ENCODE measurements around the gene SLC35B2. TPM values are rescaled to one million over a fixed set of nuclear protein-coding genes. Genes with fewer than 3 reads are reported as not detected.
A peak's percentile ranks its signal among the peaks of the same experiment; 100 is the strongest.

The SLC35B2 gene
- total and polyA plus RNA-seq, 9 of the 15 experiments (the other 6 are each of a cell fraction or from before 2014, with no cell fraction given) = 14.5 to 59.1 (median 47.1) TPM

- TF ChIP-seq ZBTB40 (IDR thresholded peaks at IDR 0.05) (peak; percentile 66; the same call in 1 of the 2 replicates), ZBTB40 (CRISPR knock-in tag; IDR thresholded peaks at IDR 0.05) (no peak), SMARCE1 (IDR thresholded peaks at IDR 0.05) (peak; percentile 72), ZNF24 (IDR thresholded peaks at IDR 0.05) (peak; percentile 100), MIER1 (IDR thresholded peaks at IDR 0.05; ENCODE audit: low read depth) (0 out of 2 replicates have a peak, but pooled peaks have one; percentile 61), ZEB2 (IDR thresholded peaks at IDR 0.05) (no peak), HCFC1 (IDR thresholded peaks at IDR 0.05; ENCODE audit: low read depth, low read length) (0 out of 2 replicates have a peak, but pooled peaks have one; percentile 25), MTA2 (IDR thresholded peaks at IDR 0.05; ENCODE audit: low read depth) (peak; percentile 40; the same call in 1 of the 2 replicates), FOSL1 (tag; conservative IDR thresholded peaks at IDR 0.05) (peak; percentile 69), ZNF121 (CRISPR knock-in tag; conservative IDR thresholded peaks at IDR 0.05) (peak; percentile 72), NBN (IDR thresholded peaks at IDR 0.05; ENCODE audit: low read depth) (peak; percentile 79; the same call in 1 of the 2 replicates), ZNF707 (CRISPR knock-in tag; conservative IDR thresholded peaks at IDR 0.05) (no peak), DDX20 (tag; IDR thresholded peaks at IDR 0.05; ENCODE audit: low read depth) (no peak), LARP7 (IDR thresholded peaks at IDR 0.05) (peak; percentile 93), ZNF512 (tag; IDR thresholded peaks at IDR 0.05) (0 out of 2 replicates have a peak, but pooled peaks have one; percentile 44)
These were observed 8.4 kb upstream of the SLC35B2 start (continued) for GRCh38 chr6:44265722-44266233.

Measured in K562 (cell line).